Measurements from ENCODE around the gene SBNO2.

SBNO2 gene

GRCh38 chr19:1145635-1146411 lies 28.2 kb downstream of the SBNO2 start:
- TF ChIP-seq POLR2AphosphoS5 (IDR thresholded peaks at IDR 0.05; ENCODE audit: low read depth, low read length) (no peak), POLR2A (IDR thresholded peaks at IDR 0.05; ENCODE audit: low read depth, low read length) (no peak), TAF1 (IDR thresholded peaks at IDR 0.05; ENCODE audit: borderline replicate concordance, low read depth, low read length) (no peak)
- DNase-seq (ENCODE audit: insufficient read length), result no peak
- FAIRE-seq, result no peak

GRCh38 chr19:1144741-1145140 lies 29.3 kb downstream of the SBNO2 start:
- TF ChIP-seq TAF1 (IDR thresholded peaks at IDR 0.05; ENCODE audit: borderline replicate concordance, low read depth, low read length) (no peak), POLR2A (IDR thresholded peaks at IDR 0.05; ENCODE audit: low read depth, low read length) (no peak), POLR2AphosphoS5 (IDR thresholded peaks at IDR 0.05; ENCODE audit: low read depth, low read length) (no peak)
- no peak for FAIRE-seq

GRCh38 chr19:1143828-1144399 lies 30.2 kb downstream of the SBNO2 start:
- no peak for FAIRE-seq
- TF ChIP-seq POLR2A (IDR thresholded peaks at IDR 0.05; ENCODE audit: low read depth, low read length), result no peak
- no peak for TF ChIP-seq POLR2AphosphoS5 (IDR thresholded peaks at IDR 0.05; ENCODE audit: low read depth, low read length)
- no peak for TF ChIP-seq TAF1 (IDR thresholded peaks at IDR 0.05; ENCODE audit: borderline replicate concordance, low read depth, low read length)

More at GRCh38 chr19:1144741-1145140, 29.3 kb downstream of the SBNO2 start:
- DNase-seq (ENCODE audit: insufficient read length), result no peak

GRCh38 chr19:1141944-1142343 lies 32.1 kb downstream of the SBNO2 start:
- FAIRE-seq, result peak; percentile 87
- TF ChIP-seq POLR2AphosphoS5 (IDR thresholded peaks at IDR 0.05; ENCODE audit: low read depth, low read length) (no peak), POLR2A (IDR thresholded peaks at IDR 0.05; ENCODE audit: low read depth, low read length) (no peak), TAF1 (IDR thresholded peaks at IDR 0.05; ENCODE audit: borderline replicate concordance, low read depth, low read length) (no peak)
- no peak for DNase-seq (ENCODE audit: insufficient read length)

More at GRCh38 chr19:1143828-1144399, 30.2 kb downstream of the SBNO2 start:
- no peak for DNase-seq (ENCODE audit: insufficient read length)

- FAIRE-seq (no peak), DNase-seq (ENCODE audit: insufficient read length) (no peak)
- no peak for TF ChIP-seq TAF1 (IDR thresholded peaks at IDR 0.05; ENCODE audit: borderline replicate concordance, low read depth, low read length)
- TF ChIP-seq POLR2AphosphoS5 (IDR thresholded peaks at IDR 0.05; ENCODE audit: low read depth, low read length), result no peak
- no peak for TF ChIP-seq POLR2A (IDR thresholded peaks at IDR 0.05; ENCODE audit: low read depth, low read length)
Observed at GRCh38 chr19:1140272-1141027, 33.6 kb downstream of the SBNO2 start.

- no peak for DNase-seq (ENCODE audit: insufficient read length)
- TF ChIP-seq TAF1 (IDR thresholded peaks at IDR 0.05; ENCODE audit: borderline replicate concordance, low read depth, low read length) (no peak), POLR2AphosphoS5 (IDR thresholded peaks at IDR 0.05; ENCODE audit: low read depth, low read length) (no peak), POLR2A (IDR thresholded peaks at IDR 0.05; ENCODE audit: low read depth, low read length) (no peak)
- FAIRE-seq, result no peak
Observed at GRCh38 chr19:1139126-1139525, 34.9 kb downstream of the SBNO2 start.

- FAIRE-seq (no peak), DNase-seq (ENCODE audit: insufficient read length) (no peak)
- no peak for TF ChIP-seq POLR2A (IDR thresholded peaks at IDR 0.05; ENCODE audit: low read depth, low read length)
- no peak for TF ChIP-seq TAF1 (IDR thresholded peaks at IDR 0.05; ENCODE audit: borderline replicate concordance, low read depth, low read length)
- no peak for TF ChIP-seq POLR2AphosphoS5 (IDR thresholded peaks at IDR 0.05; ENCODE audit: low read depth, low read length)
Observed at GRCh38 chr19:1138121-1138520, 35.9 kb downstream of the SBNO2 start.

GRCh38 chr19:1136621-1137317 lies 37.3 kb downstream of the SBNO2 start:
- FAIRE-seq (no peak), DNase-seq (ENCODE audit: insufficient read length) (no peak)
- no peak for TF ChIP-seq POLR2AphosphoS5 (IDR thresholded peaks at IDR 0.05; ENCODE audit: low read depth, low read length)
- no peak for TF ChIP-seq TAF1 (IDR thresholded peaks at IDR 0.05; ENCODE audit: borderline replicate concordance, low read depth, low read length)
- TF ChIP-seq POLR2A (IDR thresholded peaks at IDR 0.05; ENCODE audit: low read depth, low read length), result no peak

GRCh38 chr19:1136201-1136600 lies 37.9 kb downstream of the SBNO2 start:
- FAIRE-seq (no peak), DNase-seq (ENCODE audit: insufficient read length) (no peak)
- TF ChIP-seq POLR2AphosphoS5 (IDR thresholded peaks at IDR 0.05; ENCODE audit: low read depth, low read length), result no peak
- no peak for TF ChIP-seq TAF1 (IDR thresholded peaks at IDR 0.05; ENCODE audit: borderline replicate concordance, low read depth, low read length)
- TF ChIP-seq POLR2A (IDR thresholded peaks at IDR 0.05; ENCODE audit: low read depth, low read length), result no peak

- FAIRE-seq, result no peak
- DNase-seq (ENCODE audit: insufficient read length), result no peak
Observed at GRCh38 chr19:1135454-1135853, 38.6 kb downstream of the SBNO2 start.

GRCh38 chr19:1134431-1134830 lies 39.6 kb downstream of the SBNO2 start:
- no peak for TF ChIP-seq TAF1 (IDR thresholded peaks at IDR 0.05; ENCODE audit: borderline replicate concordance, low read depth, low read length)
- no peak for TF ChIP-seq POLR2A (IDR thresholded peaks at IDR 0.05; ENCODE audit: low read depth, low read length)
- TF ChIP-seq POLR2AphosphoS5 (IDR thresholded peaks at IDR 0.05; ENCODE audit: low read depth, low read length), result no peak
- FAIRE-seq, result peak; percentile 42
- DNase-seq (ENCODE audit: insufficient read length), result no peak

More at GRCh38 chr19:1135454-1135853, 38.6 kb downstream of the SBNO2 start:
- no peak for TF ChIP-seq POLR2A (IDR thresholded peaks at IDR 0.05; ENCODE audit: low read depth, low read length)
- TF ChIP-seq TAF1 (IDR thresholded peaks at IDR 0.05; ENCODE audit: borderline replicate concordance, low read depth, low read length), result no peak
